HG03103 (cell line): ENCODE measurements around the gene DZIP3.
A peak's percentile ranks its signal among the peaks of the same experiment; 100 is the strongest.

Source experiments
- ATAC-seq: cut with Tn5 transposase; IDR thresholded peaks from one replicate; pipeline ENCODE4 v1.9.1; 2021; ENCODE audit warnings: low read depth; ENCODE audit not compliant: unreplicated experiment

The DZIP3 gene, protein sequence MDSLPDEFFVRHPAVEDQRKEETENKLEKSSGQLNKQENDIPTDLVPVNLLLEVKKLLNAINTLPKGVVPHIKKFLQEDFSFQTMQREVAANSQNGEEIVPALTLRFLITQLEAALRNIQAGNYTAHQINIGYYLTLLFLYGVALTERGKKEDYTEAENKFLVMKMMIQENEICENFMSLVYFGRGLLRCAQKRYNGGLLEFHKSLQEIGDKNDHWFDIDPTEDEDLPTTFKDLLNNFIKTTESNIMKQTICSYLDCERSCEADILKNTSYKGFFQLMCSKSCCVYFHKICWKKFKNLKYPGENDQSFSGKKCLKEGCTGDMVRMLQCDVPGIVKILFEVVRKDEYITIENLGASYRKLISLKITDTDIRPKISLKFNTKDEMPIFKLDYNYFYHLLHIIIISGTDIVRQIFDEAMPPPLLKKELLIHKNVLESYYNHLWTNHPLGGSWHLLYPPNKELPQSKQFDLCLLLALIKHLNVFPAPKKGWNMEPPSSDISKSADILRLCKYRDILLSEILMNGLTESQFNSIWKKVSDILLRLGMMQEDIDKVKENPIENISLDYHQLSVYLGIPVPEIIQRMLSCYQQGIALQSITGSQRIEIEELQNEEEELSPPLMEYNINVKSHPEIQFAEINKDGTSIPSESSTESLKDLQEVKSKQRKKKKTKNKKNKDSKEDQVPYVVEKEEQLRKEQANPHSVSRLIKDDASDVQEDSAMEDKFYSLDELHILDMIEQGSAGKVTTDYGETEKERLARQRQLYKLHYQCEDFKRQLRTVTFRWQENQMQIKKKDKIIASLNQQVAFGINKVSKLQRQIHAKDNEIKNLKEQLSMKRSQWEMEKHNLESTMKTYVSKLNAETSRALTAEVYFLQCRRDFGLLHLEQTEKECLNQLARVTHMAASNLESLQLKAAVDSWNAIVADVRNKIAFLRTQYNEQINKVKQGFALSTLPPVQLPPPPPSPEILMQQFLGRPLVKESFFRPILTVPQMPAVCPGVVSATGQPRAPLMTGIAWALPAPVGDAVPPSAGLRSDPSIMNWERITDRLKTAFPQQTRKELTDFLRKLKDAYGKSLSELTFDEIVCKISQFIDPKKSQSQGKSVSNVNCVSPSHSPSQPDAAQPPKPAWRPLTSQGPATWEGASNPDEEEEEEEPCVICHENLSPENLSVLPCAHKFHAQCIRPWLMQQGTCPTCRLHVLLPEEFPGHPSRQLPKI

DNA sequence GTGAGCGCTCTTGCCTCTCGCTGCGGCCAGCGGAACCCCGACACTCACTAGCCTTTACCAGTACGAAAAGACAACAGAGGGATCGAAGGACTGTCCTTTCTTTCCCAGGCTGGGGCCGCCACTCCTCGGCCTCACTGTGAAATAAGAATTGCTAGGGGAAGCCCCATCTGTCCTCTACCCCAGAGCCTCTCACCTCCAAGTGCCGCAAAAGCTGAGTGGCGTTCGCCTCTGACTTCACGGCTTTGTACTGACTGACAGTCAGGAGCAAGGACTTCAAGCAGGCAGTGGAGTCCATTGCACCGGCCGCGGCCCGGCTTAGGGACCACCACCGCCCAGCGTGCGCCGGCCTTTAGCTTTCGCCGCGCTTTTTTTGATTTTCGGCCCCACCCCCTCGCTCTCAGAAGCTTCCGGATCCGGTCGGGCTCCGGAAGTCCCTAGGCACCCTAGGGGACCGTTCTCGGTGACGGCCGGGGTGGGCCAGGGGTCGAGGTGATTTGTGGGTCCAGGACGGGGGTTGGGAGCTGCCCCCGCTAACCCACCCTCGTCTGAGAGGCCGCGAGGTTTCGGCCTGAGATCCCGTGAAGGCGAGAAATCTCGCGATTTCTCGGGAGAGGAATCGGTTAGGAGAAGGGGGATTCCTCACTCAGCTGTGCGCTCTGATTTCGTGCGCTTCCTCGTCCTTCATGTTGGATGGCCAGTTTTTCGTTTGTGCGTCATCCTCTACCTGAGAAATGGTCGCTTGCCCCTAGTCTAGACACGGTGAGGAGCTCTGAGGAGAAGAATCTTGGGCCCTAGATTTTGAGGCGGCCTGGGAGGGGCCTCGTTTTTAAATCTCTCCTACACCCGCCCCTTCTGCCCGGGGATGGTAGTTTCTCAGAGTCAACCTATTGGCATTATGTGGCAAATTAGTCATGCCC is at the start of gene DZIP3, which contains the start of gene CIP2A:
Gene DZIP3 (plus strand): TSS at position 642 of the 917 bp plus-strand sequence. CDS start 15,685 bp downstream, outside the sequence.
Gene CIP2A (minus strand): TSS at position 358 of the 917 bp plus-strand sequence. CDS start 63 bp downstream, at position 295.
- peak; percentile 93 for ATAC-seq

DNA sequence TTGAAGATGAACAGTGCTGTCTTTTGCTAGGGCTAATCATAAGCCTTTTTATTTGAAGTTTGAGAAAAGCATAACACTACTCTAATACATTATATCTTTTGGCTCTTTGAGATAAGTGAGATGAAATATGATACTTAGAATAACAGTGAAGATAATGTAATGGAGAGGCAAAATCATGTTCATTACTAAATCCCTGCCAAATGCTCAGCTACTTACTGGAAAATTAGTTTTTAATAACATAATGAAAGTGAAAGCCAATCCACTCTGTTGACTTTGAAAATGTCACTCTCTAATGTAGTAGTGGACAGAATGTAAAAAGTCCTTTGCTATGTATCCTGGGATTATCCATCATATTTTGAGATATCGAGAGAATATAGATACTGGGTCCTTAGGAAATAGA is 43.3 kb upstream of the DZIP3 start:
- peak; percentile 35 for ATAC-seq

DNA sequence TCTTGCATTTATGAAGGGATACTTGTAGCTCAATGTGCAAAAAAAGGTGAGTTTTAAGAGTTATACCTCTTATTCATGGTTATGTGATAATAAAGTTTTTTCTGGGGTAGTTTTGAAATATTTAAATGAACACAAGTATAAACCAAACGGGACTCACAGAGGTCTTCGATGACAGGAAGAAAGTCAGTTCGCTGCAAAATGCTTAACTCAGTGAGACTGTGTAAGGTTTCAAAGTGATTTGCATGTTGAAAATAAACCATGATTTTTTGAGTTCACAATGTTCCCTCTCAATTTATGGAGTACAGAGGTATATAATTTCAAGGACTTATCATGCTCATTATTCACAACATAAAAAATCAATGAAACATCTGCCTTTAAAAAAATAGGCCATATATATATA is 42.8 kb upstream of the DZIP3 start:
- ATAC-seq: peak; percentile 66

DNA sequence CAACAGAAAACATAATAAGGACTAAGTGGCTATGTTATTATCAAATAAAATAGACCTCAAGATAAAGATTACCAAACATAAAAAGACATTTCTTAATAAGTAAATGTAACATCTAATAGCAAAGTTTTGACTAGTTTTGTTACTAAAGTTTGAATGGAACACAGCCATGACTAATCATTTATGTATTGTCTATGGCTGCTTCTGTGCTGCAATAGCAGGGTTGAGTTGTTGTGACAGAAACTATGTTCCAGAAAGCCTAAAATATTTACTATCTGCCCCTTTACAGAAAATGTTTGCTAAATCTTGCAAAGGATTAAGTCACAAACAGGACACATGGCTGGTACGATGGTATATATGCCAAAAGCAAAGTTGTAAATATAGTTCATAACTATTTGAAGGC is 41.2 kb upstream of the DZIP3 start:
- ATAC-seq: no peak

DNA sequence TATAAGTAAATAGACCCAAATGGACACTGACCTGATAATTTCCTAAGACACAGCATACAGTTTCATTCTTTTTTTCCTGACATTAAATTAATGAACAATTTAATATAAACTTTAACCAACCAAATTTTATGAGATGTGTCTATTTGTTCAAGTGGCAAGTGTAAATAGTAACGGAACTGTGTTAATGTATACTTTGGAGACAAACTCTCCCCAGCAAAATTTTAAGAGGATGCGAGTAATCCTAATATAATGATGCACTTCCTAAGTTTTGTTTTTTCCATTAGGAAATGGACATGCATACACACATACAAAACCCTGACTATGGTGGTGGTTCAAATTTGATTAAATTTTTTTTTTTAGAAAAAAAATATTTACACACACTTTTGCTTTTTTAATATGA is 40.6 kb upstream of the DZIP3 start:
- ATAC-seq: no peak

DNA sequence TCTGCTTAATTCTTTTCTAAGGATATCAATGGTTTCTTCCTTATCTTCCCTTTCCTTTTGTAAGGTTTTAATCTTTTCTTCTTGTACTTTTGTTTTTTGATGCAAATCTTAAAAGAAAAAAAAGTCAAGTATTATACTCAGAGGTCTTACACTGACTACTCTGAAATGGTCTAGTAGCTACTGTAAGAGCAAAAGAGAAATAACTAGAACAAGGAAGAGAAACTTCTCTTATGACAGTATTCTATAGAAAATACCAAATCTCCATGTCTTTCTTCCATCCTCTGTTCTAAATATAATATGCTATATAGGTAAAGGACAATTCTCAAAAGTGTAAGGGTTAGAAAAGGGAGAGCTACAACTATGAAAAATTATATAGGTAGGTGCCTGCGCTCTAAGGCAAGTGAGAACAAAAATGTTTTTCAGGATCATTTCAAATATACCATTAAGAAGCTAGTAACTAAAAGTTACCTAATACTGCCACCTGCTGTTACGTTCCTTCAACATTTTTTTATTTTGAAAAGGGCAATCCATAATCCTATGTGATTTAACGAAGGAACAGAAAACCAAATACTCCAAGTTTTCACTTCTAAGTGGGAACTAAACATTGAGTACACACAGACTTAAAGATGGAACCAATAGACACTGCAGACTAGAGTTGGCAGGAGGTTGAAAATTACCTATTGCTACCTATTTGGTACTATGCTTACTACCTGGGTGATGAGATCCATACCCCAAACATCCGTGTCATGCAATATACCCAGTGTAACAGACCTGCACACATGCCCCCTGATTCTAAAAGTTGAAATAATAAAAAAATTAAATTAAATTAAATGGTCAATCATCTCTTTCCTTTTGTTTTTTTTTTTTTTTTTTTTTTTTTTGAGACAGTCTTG is 37.0 kb upstream of the DZIP3 start:
- no peak for ATAC-seq

DNA sequence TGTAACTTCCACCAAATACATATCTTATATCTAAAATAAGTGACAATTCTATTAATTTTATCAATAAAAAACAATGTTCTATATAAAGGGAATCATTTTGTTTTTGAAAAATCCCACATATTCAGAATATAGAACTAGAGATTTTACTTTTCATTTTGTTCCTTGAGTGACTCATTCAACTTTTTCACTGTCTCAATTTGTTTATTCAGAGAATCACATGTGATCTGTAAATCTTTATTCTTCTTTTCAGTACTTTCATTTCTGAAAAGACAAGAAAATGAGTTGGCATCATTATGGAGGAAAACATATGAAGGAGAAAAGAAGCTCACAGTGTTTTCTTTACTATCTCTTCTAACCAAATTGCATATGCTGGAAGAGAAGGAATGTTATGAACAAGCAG is 35.3 kb upstream of the DZIP3 start:
- no peak for ATAC-seq

DNA sequence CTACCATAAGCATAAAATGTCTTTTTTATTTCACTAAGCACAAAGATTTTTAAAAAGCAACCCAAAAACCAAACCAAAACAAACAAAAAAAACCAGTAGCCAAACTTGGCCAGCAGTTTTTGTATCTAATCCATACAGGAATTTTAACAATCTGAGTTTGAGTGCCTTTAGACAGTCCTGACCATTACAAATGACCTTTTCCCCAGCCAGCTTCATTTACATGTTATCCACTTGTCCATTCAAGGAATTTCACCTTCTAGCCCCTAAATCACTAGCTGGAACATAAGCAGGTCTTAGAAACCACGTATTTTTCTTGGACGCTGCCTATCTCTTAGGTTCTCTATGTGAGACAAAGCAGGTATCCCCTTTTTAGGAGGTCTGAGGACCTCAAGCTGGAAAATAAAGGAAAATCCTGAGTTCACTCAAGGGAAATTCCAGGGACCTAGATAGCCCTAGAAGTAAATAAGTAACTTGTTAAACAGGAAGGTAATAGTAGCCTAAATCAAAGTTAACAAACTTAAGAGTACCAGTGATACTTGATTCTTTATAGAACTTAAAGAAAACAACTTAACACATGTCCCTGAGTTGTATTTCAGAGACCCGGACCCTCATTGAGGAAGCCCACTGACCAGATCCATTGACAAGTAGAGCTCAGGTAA is 34.5 kb upstream of the DZIP3 start:
- ATAC-seq: no peak

DNA sequence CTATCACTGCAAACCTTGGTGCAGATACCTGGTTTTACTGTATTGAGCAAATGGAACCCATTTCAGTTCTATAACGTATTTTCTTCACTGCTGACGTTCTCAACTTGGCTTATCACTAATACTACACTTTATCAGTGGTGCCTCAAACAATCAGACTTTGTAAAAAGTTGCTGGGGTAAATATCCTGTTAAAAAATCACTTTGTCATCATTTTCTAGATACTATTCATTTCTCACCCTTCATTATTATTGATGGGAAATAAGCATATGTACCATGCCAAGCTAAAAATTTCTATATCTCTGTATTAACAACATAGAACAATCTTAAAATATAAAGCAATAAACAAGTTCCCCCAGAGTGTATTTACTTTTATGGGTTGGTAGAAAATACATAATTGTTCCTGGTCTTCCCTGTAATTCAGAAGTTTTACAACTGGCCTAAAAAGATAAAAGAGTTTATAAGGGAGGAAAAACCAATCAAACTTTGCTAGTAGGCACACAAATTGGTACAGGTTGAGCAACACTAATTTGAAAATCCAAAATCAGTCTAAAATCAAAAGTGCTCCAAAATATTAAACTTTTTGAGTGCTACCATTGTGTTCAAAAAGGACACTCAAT is 33.4 kb upstream of the DZIP3 start:
- no peak for ATAC-seq

DNA sequence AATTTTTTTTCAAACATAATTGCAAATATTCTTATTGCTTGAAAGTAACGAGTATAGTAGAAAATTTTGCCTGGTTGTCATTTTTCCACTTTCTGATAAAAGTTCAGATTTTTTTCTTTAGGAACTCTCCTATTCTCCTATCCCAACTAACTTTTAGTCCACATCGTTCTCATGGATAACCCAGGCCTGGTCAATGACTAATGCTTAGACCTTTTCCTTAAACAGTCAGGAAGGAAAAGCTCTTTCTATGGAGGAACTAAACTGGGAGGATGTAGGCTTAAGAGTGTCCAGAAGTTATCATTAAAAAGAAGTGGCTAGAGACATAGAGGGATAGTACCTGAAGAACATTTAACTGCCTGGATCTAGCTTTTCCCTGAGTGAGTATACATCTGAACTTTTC is 27.0 kb upstream of the DZIP3 start:
- ATAC-seq: no peak

DNA sequence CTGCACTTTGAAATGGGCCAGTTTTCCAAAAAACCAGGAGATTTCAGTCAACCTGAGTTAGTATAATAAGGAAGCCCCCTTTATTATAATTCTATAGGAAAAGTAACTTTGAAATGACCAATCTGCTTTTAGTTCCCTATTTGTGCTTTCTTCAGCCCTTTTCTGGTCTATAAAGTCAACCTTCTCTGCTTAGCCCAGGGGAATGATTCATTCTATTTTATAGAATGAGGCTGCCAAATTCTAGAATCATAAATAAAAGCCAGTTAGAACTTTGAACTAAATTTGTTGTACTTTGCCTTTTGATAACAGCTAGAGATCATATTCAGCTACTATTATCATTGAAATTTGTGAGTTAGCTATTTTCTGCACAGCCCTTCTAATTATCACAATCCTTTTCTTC is 25.0 kb upstream of the DZIP3 start:
- ATAC-seq: no peak

DNA sequence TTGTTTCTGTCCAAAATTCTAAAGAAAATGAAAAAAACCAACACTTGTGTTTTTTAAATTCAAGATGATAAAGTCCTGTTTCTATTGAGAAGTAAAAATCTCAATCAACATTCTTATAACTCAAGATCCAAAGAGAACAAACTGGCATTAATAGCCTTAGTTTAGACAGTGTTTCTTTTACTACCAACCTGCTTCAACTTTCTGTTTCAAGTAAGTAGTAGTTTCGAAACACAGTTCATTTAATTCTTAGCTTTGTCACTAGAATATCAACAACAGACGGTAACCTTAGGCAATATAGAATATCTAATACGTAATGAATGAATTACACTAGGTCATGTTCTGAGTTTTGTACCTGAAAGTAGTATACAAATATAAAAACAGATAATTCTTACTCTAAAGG is 24.0 kb upstream of the DZIP3 start:
- no peak for ATAC-seq

DNA sequence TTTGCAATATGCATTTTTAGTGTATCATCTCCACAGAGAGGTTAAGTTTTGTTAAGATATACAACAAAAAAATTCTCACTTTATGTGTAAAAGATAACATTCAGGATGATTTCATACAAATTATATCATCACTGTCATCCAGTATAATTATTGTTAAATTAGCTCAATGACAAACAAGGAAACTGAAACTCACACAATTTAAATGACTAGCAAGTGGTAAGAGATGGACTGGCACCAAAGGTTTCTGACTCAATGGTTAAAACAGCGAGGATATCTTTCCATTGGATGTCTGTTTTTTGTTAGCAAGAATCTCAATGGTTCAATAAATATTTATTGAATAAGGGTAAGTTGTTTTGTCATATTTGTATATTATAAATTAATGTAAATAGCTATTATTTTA is 22.9 kb upstream of the DZIP3 start:
- ATAC-seq: no peak

DNA sequence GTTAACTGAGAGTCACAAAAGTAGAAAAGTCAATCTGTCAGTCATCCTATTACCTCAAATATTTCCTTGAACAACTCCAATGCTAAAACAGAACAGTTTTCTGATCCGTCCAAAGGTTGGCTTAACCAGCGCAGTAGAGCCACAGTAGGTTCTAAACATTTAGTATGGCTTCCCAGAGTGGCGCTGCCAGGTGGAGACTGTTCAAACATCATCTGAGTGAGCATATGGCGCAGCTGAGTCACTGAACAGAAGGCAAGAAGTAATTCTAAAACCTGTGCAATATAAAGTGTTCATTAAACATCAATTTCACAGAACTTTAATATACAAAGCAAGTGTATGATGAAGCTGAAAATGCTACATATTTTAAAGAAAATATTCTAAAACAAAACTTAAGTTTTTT is 20.2 kb upstream of the DZIP3 start:
- ATAC-seq: no peak

DNA sequence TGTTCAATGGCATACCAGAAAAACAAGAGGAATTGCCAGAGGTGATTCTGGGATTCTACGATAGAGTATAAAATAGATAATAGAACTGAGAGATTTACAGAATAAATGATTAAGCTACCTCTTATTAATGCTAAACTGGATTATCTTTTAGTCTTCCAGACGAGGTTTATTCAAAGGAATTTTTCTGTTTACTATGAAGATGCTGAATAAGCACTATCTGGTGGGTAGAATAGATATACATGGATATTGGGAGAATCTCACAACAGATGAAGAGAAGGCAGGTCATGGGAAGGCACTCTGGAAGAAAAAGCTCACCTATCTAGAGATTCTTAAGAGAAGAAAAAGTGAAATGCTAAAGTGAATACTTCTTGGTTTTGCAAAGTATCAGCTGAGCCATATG is 11.5 kb upstream of the DZIP3 start:
- no peak for ATAC-seq

DNA sequence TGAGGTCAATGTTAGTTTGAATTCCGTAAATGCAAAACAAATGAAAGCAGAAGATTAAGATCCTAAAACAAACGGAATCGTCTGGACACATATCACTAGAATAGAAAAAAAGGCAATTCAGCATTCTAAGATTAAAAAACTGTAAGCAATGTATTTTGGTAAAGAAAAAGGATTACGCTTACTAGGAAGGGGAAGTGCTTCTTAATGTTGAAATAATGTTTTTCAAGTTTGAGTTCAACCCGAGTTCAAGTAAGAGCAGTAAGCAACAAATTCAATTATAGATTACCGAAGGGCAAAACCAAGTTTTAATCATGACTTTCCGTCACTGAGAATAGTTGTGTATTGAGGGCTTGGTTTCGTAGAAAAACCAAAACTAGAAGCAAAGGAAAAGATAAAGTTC is 921 bp upstream of the DZIP3 start:
- ATAC-seq: no peak

DNA sequence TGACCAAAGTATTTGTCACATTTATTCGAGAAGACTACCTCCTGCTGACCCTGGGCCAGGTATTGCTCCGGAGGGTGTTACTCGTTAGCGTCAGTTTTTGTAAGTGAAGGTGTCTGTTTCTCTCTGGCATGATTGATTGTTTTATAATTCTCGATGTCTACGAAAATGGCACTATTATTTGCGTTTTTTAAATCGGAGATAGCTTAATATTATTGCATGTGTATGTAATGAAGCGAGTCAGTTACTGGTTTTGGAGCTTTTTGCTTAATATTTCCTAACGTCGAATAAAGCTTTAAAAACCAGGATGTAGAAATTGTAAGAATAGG is 439 bp downstream of the DZIP3 start:
- ATAC-seq: no peak

DNA sequence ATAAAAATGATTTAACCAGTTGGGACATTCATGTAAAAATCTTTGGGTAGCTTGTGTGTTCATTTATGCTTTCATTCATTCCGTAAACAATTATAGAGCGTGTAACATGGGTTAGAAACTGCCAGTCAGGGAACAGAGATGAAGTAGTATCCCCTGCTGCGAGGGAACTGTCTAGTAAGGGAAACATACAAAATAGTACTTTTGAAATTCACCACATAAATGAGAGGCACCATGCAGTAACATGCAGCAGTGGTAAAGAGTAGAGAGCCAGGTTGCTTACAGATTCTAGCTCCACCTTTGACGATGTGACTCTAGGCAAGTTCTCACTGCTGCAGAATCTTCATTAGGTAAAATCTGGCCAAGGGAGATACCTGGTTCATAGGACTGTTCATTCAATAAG is 938 bp downstream of the DZIP3 start:
- no peak for ATAC-seq
